ENCODE data around the gene KREMEN1. TPM values are rescaled to one million over a fixed set of nuclear protein-coding genes. Genes with fewer than 3 reads are reported as not detected.

Gene KREMEN1
- total RNA-seq, 4 donors from 2014 or later: 7.6 to 15.9 (median 8.9) TPM

DNA sequence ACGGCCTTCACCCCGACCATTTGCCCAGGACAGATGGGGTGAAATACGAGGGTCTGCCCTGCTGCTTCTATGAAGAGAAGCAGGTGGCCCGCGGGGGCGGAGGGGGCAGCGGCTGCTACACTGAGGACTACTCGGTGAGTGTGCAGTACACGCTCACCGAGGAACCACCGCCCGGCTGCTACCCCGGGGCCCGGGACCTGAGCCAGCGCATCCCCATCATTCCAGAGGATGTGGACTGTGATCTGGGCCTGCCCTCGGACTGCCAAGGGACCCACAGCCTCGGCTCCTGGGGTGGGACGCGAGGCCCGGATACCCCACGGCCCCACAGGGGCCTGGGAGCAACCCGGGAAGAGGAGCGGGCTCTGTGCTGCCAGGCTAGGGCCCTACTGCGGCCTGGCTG is 22.4 kb upstream of the KREMEN1 start:
- TF ChIP-seq CTCF (IDR thresholded peaks at IDR 0.05; ENCODE audit: low read depth): no peak

DNA sequence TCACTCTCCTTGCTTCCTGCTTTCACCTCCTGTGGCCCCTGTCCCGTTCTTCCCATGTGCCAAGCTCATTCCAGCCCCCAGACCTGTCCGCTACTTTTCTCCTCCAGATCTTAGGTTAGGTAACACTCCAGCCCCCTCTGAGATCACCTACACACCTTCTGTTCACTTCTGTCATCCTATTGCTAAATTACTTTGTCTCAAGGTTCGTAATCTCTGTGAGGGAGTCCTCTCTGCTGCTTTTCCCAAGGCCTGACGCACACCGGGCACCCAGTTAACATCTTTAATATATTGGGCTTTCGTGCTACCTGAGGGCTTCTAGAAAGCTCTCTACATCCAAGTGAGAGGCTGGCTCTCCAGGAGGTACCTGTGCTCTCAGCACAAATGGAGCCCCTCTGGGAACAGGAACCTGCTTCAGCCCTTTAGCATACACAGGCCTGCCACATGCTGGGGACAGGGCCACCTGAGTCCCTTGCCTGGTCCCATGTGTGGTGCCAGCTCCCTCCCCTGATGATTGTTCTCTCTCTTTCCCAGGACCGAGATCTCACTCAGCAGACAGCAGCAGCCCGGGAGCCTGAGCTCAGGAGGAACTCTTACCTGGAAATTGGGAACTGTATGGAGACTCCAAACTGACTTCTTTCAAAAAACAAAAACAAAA is 19.7 kb upstream of the KREMEN1 start:
- TF ChIP-seq CTCF (IDR thresholded peaks at IDR 0.05; ENCODE audit: low read depth): no peak

DNA sequence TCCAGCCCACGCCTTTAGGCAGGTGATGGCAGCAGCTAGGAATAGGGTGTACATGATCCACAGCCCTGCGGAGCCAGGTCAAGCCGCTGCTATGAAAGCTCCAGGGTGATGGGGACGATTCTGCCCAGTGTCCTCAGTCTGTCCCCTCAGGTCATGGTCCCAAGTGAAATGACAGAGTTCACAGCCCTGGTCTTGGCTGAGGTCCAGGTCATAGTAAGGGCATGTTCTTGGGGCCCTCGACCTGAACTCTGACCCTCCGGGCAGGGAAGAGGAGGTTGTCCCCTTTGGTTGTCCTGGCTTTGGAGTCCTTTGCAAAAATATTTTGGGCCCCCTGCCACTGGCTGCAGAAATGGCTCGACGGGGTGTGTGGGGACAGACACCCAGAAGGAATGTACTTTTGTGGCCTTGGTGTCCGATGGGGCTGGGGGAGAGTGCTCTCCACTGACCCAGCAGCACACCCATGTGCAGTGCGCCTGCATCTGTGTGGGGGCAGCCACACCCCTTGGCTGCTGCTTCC is 18.5 kb upstream of the KREMEN1 start:
- TF ChIP-seq CTCF (IDR thresholded peaks at IDR 0.05; ENCODE audit: low read depth): no peak

- no peak for TF ChIP-seq CTCF (IDR thresholded peaks at IDR 0.05; ENCODE audit: low read depth)
Observed at GRCh38 chr22:29055192-29055830, 17.5 kb upstream of the KREMEN1 start.

GRCh38 chr22:29056472-29056871 is 16.4 kb upstream of the KREMEN1 start:
- TF ChIP-seq CTCF (IDR thresholded peaks at IDR 0.05; ENCODE audit: low read depth): no peak

DNA sequence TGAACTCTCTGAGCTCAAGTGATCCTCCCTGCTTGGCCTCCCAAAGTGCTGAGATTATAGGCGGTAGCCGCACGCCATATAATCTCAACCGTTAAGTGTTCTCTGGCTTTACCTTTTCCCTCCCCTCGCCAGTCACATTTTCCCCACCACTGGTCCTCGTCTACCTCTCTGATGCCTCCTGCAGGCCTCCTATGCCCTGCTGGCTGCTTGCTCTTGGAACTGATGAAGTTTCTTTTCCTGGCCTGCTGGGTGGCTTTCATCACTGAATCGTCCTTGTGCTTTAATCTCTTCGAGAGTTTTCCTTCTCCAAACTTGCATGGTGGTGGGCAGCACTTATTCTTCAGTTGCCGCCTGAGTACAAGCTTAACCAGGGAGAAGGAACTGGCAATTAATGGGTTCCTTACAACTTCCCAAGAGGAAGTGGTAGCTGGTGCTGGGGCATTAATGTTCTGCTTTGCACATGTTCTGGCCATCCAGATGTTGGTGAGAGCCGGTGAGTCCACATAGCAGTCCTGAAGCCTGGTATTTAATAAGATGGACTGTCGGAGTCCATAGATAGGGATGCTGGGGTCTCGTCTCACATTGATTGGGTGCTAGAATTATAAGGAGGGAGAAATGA is 12.5 kb upstream of the KREMEN1 start:
- TF ChIP-seq CTCF (IDR thresholded peaks at IDR 0.05; ENCODE audit: low read depth): no peak

- TF ChIP-seq CTCF (IDR thresholded peaks at IDR 0.05; ENCODE audit: low read depth): no peak
Observed at GRCh38 chr22:29060931-29061330, 11.9 kb upstream of the KREMEN1 start.
